ENCODE results near the gene WASHC2A.

- TF ChIP-seq FOXP2 (optimal IDR thresholded peaks at IDR 0.05; ENCODE audit: control extremely low read depth, extremely low read length, insufficient read depth) (no peak), EZH2 (IDR thresholded peaks at IDR 0.05) (no peak)
These were observed 22.7 kb upstream of the WASHC2A start for GRCh38 chr10:50044941-50045664.
